Measurements from ENCODE around the gene ATG2A.
A peak's percentile ranks its signal among the peaks of the same experiment; 100 is the strongest.

ATG2A gene

DNA sequence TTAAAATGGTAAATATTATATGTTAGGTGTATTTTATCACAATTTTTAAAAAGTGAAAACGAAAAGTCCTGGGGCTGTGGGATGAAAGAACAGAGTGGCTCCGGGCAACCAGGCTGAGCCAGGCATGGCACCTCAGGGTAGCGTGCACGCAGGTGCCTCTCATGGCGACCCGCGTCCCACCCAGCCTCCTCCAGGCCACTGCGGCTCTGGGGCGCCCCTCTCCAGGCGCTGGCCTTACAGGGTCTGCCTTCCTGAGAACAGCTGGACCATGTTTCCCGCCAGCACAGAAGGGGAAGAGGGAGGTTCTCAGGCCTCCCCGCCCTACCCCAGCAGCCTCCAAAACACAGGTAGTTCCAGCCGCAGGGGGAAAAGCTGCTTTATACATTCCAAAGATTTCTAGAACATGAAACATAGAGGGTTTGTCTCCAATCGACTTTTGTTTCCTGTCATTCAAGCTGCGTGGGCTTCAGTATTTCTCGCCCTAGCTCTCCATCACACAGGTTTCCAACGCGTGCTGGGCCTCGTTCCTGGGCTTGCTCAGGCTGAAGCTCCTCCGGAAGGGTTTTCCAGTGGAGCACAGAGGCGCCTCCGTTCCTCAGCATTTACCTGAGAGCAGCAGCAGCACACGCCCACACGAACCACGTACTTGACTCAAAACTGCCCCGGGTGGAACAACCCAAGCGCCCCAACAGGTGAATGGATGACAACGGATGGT, 49.1 kb downstream of the ATG2A start:
- peak; percentile 37 for DNase-seq

- DNase-seq: no peak
Observed at GRCh38 chr11:64866173-64866491, 50.9 kb downstream of the ATG2A start.

DNA sequence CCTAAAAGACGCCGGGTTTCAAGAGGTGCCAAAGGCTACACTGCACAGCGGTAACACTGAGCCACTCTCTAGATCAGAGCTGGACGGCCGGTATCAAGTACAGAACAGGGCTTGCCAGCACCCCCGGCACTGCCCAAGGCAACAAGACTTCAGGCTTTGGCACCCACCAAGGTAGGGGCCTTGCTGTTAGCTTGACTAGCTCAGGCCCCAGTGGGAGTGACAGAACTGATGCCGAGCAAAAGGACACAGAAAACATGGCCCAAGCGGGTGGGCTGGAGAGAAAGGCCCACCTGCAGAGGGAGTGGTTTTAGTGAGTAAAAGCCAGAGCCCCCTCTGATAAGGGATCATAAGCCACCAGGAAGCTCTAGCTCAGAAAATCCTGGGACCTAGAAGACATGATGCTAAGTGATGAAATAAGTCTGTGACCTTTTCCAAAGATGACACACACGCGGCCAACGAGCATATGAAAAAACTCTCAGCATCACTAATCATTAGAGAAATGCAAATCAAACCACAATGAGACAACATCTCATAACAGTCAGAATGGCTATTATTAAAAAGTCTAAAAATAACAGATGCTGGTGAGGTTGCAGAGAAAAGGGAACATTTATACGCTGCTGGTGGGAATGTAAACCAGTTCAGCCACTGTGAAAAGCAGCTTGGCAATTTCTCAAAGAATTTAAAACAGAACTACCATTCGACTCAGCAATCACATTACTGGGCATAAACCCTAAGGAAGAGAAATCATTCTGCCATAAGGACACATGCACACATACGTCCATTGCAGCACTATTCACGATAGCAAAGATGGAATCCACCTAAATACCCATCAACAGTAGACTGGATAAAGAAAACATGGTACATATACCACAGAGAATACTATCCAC, 51.5 kb downstream of the ATG2A start:
- peak; percentile 65 for DNase-seq

DNA sequence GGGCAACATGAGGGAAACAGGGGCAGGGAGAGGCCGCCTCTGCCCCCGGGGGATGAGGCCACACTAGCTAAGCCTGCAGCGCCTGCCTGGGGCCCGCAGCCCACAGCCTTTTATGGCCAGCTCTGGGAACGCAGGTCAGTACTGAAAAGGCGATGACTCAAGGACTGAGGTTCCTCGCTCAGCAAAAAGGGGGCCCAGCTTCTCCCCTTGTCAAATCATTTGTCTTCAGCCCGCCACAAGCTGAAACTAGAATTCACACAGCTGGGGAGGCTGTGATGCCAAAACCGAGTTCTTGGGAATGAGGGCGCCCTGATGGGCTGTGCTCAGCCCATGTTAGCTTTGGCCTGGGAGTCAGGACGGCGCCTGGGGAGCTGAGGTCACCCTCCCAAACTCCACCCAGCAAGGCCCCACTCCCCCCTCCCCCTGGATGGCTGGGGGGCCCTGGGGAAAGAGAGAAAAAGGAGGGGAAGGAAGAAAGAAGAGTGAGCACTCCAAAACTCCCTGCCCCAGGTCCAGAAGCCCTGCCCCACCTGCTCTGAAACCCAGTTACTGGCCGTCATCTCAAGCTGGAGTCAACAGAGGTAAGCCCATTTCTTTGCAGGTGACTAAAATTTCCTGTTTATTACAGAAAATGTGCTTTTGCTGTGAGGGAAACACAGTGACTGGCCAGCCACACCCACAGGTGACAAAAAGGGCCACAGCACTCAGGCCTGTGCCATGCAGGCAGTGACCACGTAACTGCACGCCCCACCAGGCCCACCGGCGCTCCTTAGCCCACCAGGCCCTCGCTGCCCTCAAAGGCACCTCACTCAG, 52.3 kb downstream of the ATG2A start:
- peak; percentile 72 for DNase-seq

DNA sequence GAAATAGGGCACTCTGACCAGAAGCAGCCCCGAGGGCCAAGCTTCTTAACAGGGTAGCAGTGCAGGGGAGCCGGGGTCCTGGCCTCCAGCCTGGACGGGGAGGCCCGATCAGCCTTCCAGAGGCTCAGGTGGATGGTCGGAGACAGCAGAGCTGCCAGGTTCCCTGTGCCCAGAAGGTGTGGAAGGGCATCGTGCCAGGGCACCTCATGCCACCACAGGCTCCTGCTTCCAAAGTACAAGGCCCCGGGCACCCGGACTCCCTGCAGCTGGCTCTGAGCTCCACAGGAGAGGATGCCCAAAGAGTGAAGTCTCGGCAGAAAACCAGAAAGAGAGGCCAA, 52.9 kb downstream of the ATG2A start:
- DNase-seq: no peak

GRCh38 chr11:64863391-64864060, 53.5 kb downstream of the ATG2A start:
- DNase-seq: peak; percentile 2

- no peak for DNase-seq
Observed at GRCh38 chr11:64862987-64863390, 54.0 kb downstream of the ATG2A start.

DNA sequence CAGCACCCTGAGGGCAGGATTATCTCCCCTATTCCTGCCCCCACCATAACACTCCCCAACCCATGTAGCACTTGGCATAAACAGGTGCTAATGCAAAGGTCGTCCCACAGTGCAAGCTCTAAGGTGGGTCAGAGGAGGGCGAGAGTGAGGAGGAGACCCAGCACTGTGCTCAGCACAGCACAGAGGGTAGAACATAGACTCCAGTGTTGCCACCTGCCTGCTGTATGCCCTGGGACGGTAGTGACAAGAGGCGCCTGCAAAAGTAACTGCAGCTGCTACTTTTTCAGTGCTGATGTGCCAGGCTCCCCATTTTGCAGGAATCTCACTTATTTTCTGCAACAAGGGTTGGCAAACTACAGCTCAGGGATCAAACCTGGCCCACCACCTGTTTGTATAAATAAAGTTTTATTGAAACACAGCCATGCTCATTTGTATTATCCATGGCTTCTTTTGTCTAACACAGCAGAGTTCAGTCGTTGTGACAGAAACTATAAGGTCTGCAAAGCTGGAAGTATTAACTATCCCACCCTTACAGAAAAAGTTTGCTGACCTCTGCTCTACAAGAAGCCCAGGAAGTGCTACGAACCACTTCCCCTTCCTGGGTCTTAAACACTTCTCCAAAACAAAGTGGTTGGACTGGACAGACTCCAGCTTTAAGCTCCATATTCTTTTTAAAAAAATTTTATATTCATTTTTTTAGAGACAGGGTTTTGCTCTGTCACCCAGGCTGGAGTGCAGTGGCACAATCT, 55.6 kb downstream of the ATG2A start:
- no peak for DNase-seq

- peak; percentile 72 for DNase-seq
Observed at GRCh38 chr11:64859542-64860414, 57.2 kb downstream of the ATG2A start.

DNA sequence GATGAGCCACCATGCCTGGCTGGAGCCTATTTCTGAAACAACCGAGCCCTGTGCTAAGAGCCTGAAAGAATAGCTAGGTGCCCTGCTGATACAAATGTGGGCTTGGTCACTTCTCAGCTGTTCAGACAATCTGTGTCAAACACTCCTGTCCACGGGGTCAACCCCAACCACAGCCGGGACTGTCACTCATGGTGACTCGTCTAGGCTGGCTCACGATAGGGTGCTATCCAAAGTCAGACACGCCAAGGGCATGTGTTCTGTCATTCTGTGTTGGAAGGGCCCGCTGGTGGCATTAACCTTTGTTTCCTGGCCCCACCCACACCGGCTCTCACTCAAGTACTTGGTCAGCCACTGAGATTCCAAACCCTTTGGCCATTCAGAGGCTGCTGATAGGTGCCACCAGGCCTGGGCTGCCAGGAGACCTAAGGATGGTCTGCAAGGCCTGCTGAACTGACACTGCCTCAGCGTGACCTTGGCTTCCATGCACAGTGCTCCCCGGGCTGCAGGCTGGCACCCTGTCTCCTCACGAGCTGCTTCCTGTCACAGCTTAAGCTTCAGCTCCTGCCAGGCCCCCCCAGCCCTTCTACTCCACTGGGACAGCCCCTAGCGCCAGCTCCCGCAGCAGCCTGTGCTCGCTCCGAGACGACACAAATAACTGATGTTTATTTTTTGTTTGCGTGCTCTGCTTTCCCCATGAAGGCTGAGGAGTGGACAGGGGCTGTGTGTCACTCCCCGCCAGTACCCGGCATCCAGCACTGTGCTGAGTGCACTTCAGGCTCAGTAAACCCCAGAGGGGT, 58.3 kb downstream of the ATG2A start:
- peak; percentile 55 for DNase-seq

- no peak for DNase-seq
Observed at GRCh38 chr11:64857485-64857884, 59.5 kb downstream of the ATG2A start.

GRCh38 chr11:64856382-64857227, 60.4 kb downstream of the ATG2A start:
- DNase-seq: peak; percentile 60

- no peak for DNase-seq
Observed at GRCh38 chr11:64855596-64856304, 61.3 kb downstream of the ATG2A start.

DNA sequence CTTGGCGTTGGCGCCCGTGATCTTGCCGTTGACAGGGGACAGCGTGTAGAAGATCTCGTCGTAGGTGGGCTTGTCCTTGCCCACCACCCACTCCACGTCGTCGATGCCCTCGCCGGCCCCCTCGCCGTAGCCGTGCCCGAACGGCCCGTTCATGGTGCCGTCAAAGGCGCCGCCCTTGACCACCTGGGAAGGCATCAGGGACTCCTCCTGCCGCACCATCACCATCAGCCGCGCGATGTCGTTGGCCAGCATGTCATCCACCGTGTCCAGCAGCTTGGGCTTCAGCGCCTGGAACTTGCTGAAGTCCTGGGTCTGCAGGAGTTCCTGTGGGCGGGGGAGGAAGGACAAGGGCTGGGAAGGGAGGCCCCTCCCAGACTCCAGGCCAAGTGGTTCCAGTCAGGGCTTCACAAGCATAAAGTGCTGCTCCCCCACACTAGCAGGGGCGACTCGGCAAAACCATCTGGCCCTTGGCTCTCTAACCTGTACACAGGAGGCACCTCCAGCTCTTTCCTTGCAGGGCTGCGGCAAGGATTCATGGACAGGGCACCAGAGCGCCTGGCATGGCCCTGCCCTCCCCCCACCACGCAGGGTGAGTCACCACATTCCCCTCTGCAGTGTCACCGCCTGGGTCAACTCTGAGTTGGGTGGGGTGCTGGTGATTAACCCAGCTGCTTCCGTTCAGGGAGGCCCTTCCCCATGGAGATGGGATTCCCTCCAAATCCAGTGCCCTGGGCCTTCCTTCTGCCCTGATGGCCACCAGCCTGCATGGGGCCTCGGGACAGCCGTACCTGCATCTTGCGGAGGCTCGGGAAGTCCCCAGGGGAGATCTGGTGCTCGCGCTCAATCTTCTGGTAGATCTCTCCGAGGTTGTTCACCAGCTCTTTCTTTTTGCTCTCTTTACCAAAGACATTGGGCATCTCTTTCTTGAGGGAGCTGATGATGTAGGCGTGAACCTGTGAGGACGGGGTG, 62.2 kb downstream of the ATG2A start:
- DNase-seq: peak; percentile 65

DNA sequence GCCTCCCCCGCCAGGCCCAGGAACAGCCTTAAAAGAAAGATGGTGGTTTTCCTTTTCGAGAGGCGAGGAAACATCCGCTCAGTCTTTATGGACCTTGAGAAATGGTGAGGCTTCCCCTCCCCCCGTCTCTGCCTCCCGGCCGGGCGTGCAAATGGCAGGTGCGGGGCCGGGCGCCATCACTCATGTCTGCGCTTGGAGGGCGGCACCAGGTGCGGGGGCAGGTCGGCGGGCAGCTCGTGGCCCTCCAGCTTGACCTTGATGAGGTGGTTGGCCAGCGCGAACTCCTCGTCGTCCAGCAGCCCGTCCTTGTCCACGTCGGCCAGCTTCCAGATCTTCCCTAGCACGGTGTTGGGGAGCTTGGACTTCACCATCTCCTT, 62.9 kb downstream of the ATG2A start:
- DNase-seq: no peak

GRCh38 chr11:64853709-64854108, 63.3 kb downstream of the ATG2A start:
- DNase-seq: no peak

GRCh38 chr11:64852804-64853509, 64.1 kb downstream of the ATG2A start:
- DNase-seq: no peak
